H1 (cell line): ENCODE results near the gene ACSL6. TPM values are rescaled to one million over a fixed set of nuclear protein-coding genes. Genes with fewer than 3 reads are reported as not detected.

Experiments used
- KDM1A ChIP-seq: fragments of 200-600, 300-600 bp; sonication (generic); IDR thresholded peaks from 2 replicates; pipeline ENCODE4 v1.7.1; 2016; ENCODE audit warnings: mild to moderate bottlenecking, low read length, borderline replicate concordance
- NANOG ChIP-seq: IDR thresholded peaks from 2 replicates; pipeline ENCODE4 v1.6.1; 2011; ENCODE audit warnings: low read length, low read depth, mild to moderate bottlenecking, inconsistent platforms; ENCODE audit not compliant: insufficient read depth, poor library complexity, severe bottlenecking
- RXRA ChIP-seq: IDR thresholded peaks from 2 replicates; pipeline ENCODE4 v1.6.1; 2011; ENCODE audit warnings: low read depth, mild to moderate bottlenecking, low read length, moderate library complexity; ENCODE audit not compliant: insufficient read depth
- SIN3A ChIP-seq, 2 experiments: IDR thresholded peaks in 1 of 2; conservative IDR thresholded peaks in 1 of 2; 2 replicates each; pipeline ENCODE4 v1.6.1; 2011 to 2012; ENCODE audit warnings: low read length in 2 of 2, improper control_type of control experiment in 1 of 2, low read depth in 1 of 2, mild to moderate bottlenecking in 1 of 2
- SP2 ChIP-seq: IDR thresholded peaks from 2 replicates; pipeline ENCODE4 v1.6.1; 2012; ENCODE audit warnings: mild to moderate bottlenecking, low read length, inconsistent platforms
- TCF12 ChIP-seq: IDR thresholded peaks from 2 replicates; pipeline ENCODE4 v1.6.1; 2011; ENCODE audit warnings: low read depth, mild to moderate bottlenecking, low read length
- polyA plus RNA-seq, 7 experiments: library from polyadenylated mRNA; depleted of rRNA in 3 of 7; stranded (reverse) in 5 of 7; unstranded in 2 of 7; fragments of >200 nt in 5 of 7; fragments of 200-250 nt in 2 of 7; gene quantifications; 1 replicate in 5 of 7; 2 replicates in 1 of 7; 4 replicates in 1 of 7; pipeline versions ENCODE4 v1.2.1 to v1.2.3, GENCODE V29; 2011 to 2013; ENCODE audit warnings: missing spikeins in 2 of 7, mixed read lengths in 2 of 7
- total RNA-seq: library from RNA; stranded (reverse); fragmentation: NEBNext Ultra II Directional; extraction: Animal tissue kit (Norgen Biotek cat#: 25700); gene quantifications from 2 replicates; pipeline ENCODE4 v1.2.1, GENCODE V29; 2021
- TF ChIP-seq, protein P1 (sequence below): IDR thresholded peaks from 2 replicates; pipeline ENCODE4 v1.6.1; 2012; ENCODE audit warnings: low read length, inconsistent platforms
- TF ChIP-seq, protein P2 (sequence below): IDR thresholded peaks from 2 replicates; pipeline ENCODE4 v1.6.1; 2012; ENCODE audit warnings: inconsistent platforms
- TF ChIP-seq, protein P3 (sequence below), 3 experiments: IDR thresholded peaks; 1 replicate in 2 of 3; 2 replicates in 1 of 3; pipeline versions ENCODE4 v1.5.1 to v1.6.1; 2011; ENCODE audit warnings: low read length in 3 of 3, mild to moderate bottlenecking in 3 of 3, inconsistent platforms in 2 of 3, low read depth in 1 of 3, moderate library complexity in 1 of 3; ENCODE audit not compliant: insufficient read depth in 1 of 3; ENCODE audit errors: control extremely low read depth in 1 of 3

The ACSL6 gene
- total and polyA plus RNA-seq, 2 of the 8 experiments (the other 6 are each of a cell fraction or from before 2014, with no cell fraction given) = 2.3 to 2.4 TPM

DNA sequence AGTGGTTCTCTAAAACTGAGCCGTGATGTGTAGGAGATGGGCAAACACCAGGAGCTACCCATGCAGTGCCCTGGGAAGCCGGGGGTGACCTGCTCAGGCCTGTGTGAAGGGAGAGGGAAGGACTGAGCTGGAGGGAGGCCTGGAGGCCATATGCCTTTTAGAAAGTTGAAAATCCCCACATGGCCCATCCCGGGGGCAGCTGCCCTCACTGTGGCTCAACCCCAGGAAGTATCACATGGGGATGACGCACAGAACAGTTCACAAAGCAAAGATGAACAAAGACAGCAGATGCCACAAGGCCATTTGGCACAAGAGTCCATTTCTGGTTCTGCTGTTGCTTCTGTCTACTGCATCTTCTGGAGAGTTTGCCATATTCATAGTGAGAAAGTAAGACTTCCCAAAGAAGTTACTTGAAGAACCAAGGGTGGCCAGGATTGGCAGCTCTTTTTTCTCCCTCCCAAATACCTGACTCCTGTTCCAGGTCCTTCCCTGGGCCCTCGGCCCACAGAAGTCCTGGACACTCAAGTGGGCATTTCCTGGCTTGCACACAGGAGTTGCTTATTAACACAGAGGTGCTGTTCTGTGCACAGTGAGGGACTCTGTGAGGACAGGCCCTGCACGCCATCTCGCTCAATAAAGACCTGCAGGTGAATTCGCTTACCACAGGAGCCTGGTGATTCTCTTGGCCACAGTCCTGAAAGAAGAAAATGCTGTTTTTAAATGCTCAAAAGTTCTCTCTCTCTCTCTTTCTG is 25.1 kb downstream of the ACSL6 start (continued):
- TF ChIP-seq, protein P1, sequence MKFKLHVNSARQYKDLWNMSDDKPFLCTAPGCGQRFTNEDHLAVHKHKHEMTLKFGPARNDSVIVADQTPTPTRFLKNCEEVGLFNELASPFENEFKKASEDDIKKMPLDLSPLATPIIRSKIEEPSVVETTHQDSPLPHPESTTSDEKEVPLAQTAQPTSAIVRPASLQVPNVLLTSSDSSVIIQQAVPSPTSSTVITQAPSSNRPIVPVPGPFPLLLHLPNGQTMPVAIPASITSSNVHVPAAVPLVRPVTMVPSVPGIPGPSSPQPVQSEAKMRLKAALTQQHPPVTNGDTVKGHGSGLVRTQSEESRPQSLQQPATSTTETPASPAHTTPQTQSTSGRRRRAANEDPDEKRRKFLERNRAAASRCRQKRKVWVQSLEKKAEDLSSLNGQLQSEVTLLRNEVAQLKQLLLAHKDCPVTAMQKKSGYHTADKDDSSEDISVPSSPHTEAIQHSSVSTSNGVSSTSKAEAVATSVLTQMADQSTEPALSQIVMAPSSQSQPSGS = no peak
- no peak for TF ChIP-seq SIN3A (conservative IDR thresholded peaks at IDR 0.05 in 1 of 2, IDR thresholded peaks at IDR 0.05 in 1 of 2; ENCODE audit: low read depth in 1 of 2, low read length in 2 of 2)
- TF ChIP-seq, protein P2, sequence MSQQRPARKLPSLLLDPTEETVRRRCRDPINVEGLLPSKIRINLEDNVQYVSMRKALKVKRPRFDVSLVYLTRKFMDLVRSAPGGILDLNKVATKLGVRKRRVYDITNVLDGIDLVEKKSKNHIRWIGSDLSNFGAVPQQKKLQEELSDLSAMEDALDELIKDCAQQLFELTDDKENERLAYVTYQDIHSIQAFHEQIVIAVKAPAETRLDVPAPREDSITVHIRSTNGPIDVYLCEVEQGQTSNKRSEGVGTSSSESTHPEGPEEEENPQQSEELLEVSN = no peak
- TF ChIP-seq, protein P3, sequence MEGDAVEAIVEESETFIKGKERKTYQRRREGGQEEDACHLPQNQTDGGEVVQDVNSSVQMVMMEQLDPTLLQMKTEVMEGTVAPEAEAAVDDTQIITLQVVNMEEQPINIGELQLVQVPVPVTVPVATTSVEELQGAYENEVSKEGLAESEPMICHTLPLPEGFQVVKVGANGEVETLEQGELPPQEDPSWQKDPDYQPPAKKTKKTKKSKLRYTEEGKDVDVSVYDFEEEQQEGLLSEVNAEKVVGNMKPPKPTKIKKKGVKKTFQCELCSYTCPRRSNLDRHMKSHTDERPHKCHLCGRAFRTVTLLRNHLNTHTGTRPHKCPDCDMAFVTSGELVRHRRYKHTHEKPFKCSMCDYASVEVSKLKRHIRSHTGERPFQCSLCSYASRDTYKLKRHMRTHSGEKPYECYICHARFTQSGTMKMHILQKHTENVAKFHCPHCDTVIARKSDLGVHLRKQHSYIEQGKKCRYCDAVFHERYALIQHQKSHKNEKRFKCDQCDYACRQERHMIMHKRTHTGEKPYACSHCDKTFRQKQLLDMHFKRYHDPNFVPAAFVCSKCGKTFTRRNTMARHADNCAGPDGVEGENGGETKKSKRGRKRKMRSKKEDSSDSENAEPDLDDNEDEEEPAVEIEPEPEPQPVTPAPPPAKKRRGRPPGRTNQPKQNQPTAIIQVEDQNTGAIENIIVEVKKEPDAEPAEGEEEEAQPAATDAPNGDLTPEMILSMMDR (IDR thresholded peaks at IDR 0.05; ENCODE audit: control extremely low read depth in 1 of 3, insufficient read depth in 1 of 3, low read depth in 1 of 3, low read length in 3 of 3) = no peak
- no peak for TF ChIP-seq SP2
- TF ChIP-seq TCF12 = no peak
- TF ChIP-seq RXRA = no peak
- TF ChIP-seq KDM1A = no peak
- no peak for TF ChIP-seq NANOG
